ENCODE results near the gene INPP4A. TPM values are rescaled to one million over a fixed set of nuclear protein-coding genes. Genes with fewer than 3 reads are reported as not detected.
A peak's percentile ranks its signal among the peaks of the same experiment; 100 is the strongest.

The INPP4A gene
- total RNA-seq, 2 experiments from 2014 or later: 33.1 to 34.8 TPM

DNA sequence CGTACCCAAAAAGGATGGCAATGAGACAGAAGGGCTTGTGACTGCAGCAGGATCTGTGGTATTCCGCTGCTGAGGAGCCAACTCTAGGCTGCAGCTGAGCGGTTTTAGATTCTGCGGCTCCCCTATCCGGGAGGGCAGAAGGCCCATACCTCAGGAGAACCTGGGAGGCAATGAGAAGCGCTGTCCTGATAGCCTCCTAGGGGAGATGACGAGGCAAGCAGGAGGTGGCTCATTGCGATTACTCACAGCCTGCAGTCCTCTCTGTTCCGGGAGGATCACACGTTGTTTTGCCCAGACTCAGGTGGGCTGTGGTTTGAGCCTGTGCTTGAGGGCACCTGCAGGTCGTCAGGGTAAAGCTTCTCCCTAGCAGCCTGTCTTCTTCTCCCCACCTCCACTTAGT is 98.6 kb downstream of the INPP4A start:
- no peaks in the 10 kb centered on the region for H3K9me3 Mint-ChIP-seq
- H3K4me1 Mint-ChIP-seq (ENCODE audit: low read depth): peaks cover 29% of the 10 kb centered on the region
- H3K27ac Mint-ChIP-seq: no peak overlapping the region
- CTCF ChIA-PET: interaction anchor here (1.0 kb wide), 1 partner anchor 25 kb away, joined by 3 read pairs; no protein-coding TSS in a partner anchor
- intact Hi-C loops (cut with micrococcal nuclease): no loop called here
- no peak overlapping the region for H3K4me3 Mint-ChIP-seq
- no peaks in the 10 kb centered on the region for H3K27me3 Mint-ChIP-seq (ENCODE audit: low read depth)
- DNase-seq: no peak
- peaks cover 28% of the 10 kb centered on the region for H3K36me3 Mint-ChIP-seq (ENCODE audit: low read depth)

GRCh38 chr2:98543842-98544241 is 99.2 kb downstream of the INPP4A start:
- Mint-ChIP-seq H3K4me1 (ENCODE audit: low read depth) (peaks cover 34% of the 10 kb centered on the region), H3K9me3 (no peaks in the 10 kb centered on the region), H3K27me3 (ENCODE audit: low read depth) (no peaks in the 10 kb centered on the region), H3K4me3 (no peak overlapping the region), H3K36me3 (ENCODE audit: low read depth) (peaks cover 26% of the 10 kb centered on the region), H3K27ac (no peak overlapping the region)
- intact Hi-C loops (cut with micrococcal nuclease): no loop called here
- CTCF ChIA-PET: interaction anchor here (1.0 kb wide), 1 partner anchor 25 kb away, joined by 3 read pairs; no protein-coding TSS in a partner anchor
- no peak for DNase-seq

DNA sequence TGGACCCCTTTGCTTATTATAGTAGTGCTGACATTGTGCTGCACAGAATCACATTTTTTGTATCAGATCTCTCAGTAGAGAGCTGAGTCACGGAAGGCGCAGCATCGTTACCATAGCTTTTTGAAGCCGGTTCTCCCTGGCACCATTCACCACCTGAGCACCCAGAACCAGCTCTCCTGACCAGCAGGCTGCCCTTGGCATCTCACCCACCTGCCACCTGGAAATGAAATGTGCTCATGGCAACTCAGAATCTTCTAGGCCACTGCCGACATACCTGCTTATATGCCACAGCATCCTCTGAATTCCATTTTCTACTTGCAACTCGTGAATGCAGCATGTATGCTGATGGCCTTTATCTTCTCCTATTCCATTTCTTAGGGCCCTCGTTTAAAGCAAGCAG is 100.9 kb downstream of the INPP4A start:
- Mint-ChIP-seq H3K4me1 (ENCODE audit: low read depth) (peaks cover 43% of the 10 kb centered on the region), H3K27ac (no peak overlapping the region), H3K27me3 (ENCODE audit: low read depth) (no peaks in the 10 kb centered on the region), H3K4me3 (no peak overlapping the region), H3K9me3 (no peaks in the 10 kb centered on the region), H3K36me3 (ENCODE audit: low read depth) (peaks cover 23% of the 10 kb centered on the region)
- CTCF ChIA-PET: no interaction called here
- intact Hi-C loops (cut with micrococcal nuclease): no loop called here
- DNase-seq: no peak

- intact Hi-C loops (cut with micrococcal nuclease): no loop called here
- H3K27me3 Mint-ChIP-seq (ENCODE audit: low read depth): no peaks in the 10 kb centered on the region
- H3K36me3 Mint-ChIP-seq (ENCODE audit: low read depth): peaks cover 23% of the 10 kb centered on the region
- CTCF ChIA-PET: interaction anchor here (0.9 kb wide), 1 partner anchor 28 kb away, joined by 3 read pairs; no protein-coding TSS in a partner anchor
- H3K4me1 Mint-ChIP-seq (ENCODE audit: low read depth): peaks cover 48% of the 10 kb centered on the region
- no peaks in the 10 kb centered on the region for H3K9me3 Mint-ChIP-seq
- no peak overlapping the region for H3K27ac Mint-ChIP-seq
- no peak overlapping the region for H3K4me3 Mint-ChIP-seq
- DNase-seq: no peak
Measured at GRCh38 chr2:98546186-98546585, 101.5 kb downstream of the INPP4A start.

DNA sequence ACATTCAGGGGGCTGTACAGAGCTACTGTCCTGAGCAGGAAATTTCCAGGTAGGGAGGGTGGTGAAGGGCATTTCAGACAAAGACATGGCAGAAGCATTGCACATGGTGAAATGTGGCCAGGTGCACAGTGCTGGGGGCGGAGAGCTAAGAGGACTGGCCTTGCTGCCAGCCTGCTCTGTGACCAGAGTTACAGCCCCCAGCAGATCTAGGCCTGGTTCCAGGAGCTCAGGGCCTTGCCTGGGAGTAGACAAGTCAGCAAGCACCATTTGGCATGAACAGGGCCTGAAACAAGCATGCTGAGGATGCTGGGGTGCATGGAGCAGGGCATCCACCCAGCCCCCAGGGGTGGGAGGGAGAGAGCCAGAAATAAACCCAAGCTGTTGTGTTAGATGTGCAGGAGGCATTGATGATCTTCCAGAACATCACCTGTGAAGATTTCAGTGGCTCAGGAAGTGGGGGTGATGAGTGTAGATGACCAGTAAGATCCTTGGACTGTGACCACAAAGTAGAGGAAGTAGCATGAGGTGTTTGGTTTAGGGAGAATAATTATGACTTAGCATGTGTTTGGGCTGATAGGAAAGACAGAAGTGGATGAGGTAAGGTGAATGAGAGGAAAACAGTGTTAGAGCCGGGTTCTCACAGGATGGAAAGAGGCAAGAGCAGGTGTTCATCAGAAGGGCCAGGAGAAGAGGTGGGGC is 102.6 kb downstream of the INPP4A start:
- H3K27ac Mint-ChIP-seq: peak overlapping the region; percentile 0
- CTCF ChIA-PET: interaction anchor here (0.6 to 1.1 kb wide), 4 partner anchors 12 to 72 kb away, joined by 3 read pairs; no protein-coding TSS in a partner anchor
- H3K27me3 Mint-ChIP-seq (ENCODE audit: low read depth): no peaks in the 10 kb centered on the region
- H3K4me3 Mint-ChIP-seq: no peak overlapping the region
- no peaks in the 10 kb centered on the region for H3K9me3 Mint-ChIP-seq
- intact Hi-C loops (cut with micrococcal nuclease): no loop called here
- peaks cover 20% of the 10 kb centered on the region for H3K36me3 Mint-ChIP-seq (ENCODE audit: low read depth)
- peaks cover 53% of the 10 kb centered on the region for H3K4me1 Mint-ChIP-seq (ENCODE audit: low read depth)
- no peak for DNase-seq

GRCh38 chr2:98548920-98549818 is 104.5 kb downstream of the INPP4A start:
- Mint-ChIP-seq H3K4me3 (no peak overlapping the region), H3K9me3 (no peaks in the 10 kb centered on the region), H3K36me3 (ENCODE audit: low read depth) (peaks cover 15% of the 10 kb centered on the region), H3K4me1 (ENCODE audit: low read depth) (peaks cover 52% of the 10 kb centered on the region), H3K27ac (peak overlapping the region; percentile 7), H3K27me3 (ENCODE audit: low read depth) (no peaks in the 10 kb centered on the region)
- intact Hi-C loops (cut with micrococcal nuclease): no loop called here
- CTCF ChIA-PET: no interaction called here
- DNase-seq: no peak

DNA sequence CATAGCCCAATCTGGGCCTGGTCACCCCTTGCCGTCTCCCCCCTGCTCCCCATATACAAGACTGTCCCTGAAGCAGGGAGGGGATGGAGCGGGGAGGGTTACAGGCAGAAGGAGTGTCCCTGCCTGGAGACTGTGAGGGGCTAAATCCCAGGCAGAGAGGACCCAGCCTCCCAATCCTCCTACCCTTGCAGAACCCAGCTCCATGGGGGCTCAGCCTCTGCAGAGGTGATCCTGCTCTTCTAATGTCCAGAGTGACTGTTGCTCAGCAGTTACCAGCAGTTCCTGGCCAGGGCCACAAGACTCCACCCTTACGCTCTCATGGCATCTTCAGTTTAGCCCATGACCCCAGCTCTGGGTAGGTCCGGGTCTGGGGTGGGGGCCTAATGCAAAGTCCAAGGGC is 105.5 kb downstream of the INPP4A start:
- H3K4me3 Mint-ChIP-seq: no peak overlapping the region
- H3K27me3 Mint-ChIP-seq (ENCODE audit: low read depth): no peaks in the 10 kb centered on the region
- no peak for DNase-seq
- CTCF ChIA-PET: no interaction called here
- H3K27ac Mint-ChIP-seq: no peak overlapping the region
- H3K4me1 Mint-ChIP-seq (ENCODE audit: low read depth): peaks cover 59% of the 10 kb centered on the region
- H3K36me3 Mint-ChIP-seq (ENCODE audit: low read depth): peaks cover 15% of the 10 kb centered on the region
- intact Hi-C loops (cut with micrococcal nuclease): loop anchor here (1.0 kb wide), 1 partner anchor 137 kb away; no protein-coding TSS in a partner anchor
- no peaks in the 10 kb centered on the region for H3K9me3 Mint-ChIP-seq

- Mint-ChIP-seq H3K4me3 (no peak overlapping the region), H3K36me3 (ENCODE audit: low read depth) (peaks cover 11% of the 10 kb centered on the region), H3K27ac (peak overlapping the region; percentile 42), H3K9me3 (no peaks in the 10 kb centered on the region), H3K4me1 (ENCODE audit: low read depth) (peaks cover 59% of the 10 kb centered on the region), H3K27me3 (ENCODE audit: low read depth) (no peaks in the 10 kb centered on the region)
- intact Hi-C loops (cut with micrococcal nuclease): no loop called here
- CTCF ChIA-PET: no interaction called here
- peak; percentile 74 for DNase-seq
Measured at GRCh38 chr2:98551316-98551715, 106.7 kb downstream of the INPP4A start.

GRCh38 chr2:98552499-98553179 is 108.0 kb downstream of the INPP4A start:
- no peak overlapping the region for H3K27ac Mint-ChIP-seq
- H3K36me3 Mint-ChIP-seq (ENCODE audit: low read depth): peaks cover 4% of the 10 kb centered on the region
- H3K9me3 Mint-ChIP-seq: no peaks in the 10 kb centered on the region
- no peak overlapping the region for H3K4me3 Mint-ChIP-seq
- H3K27me3 Mint-ChIP-seq (ENCODE audit: low read depth): no peaks in the 10 kb centered on the region
- H3K4me1 Mint-ChIP-seq (ENCODE audit: low read depth): peaks cover 51% of the 10 kb centered on the region
- DNase-seq: no peak
- intact Hi-C loops (cut with micrococcal nuclease): no loop called here
- CTCF ChIA-PET: interaction anchor here (0.5 to 1.2 kb wide), 4 partner anchors 16 to 284 kb away, joined by 3 to 4 read pairs (median 3); no protein-coding TSS in a partner anchor

GRCh38 chr2:98554116-98554861 is 109.6 kb downstream of the INPP4A start:
- intact Hi-C loops (cut with micrococcal nuclease): no loop called here
- no peaks in the 10 kb centered on the region for H3K27me3 Mint-ChIP-seq (ENCODE audit: low read depth)
- peaks cover 37% of the 10 kb centered on the region for H3K4me1 Mint-ChIP-seq (ENCODE audit: low read depth)
- peaks cover 8% of the 10 kb centered on the region for H3K36me3 Mint-ChIP-seq (ENCODE audit: low read depth)
- peak overlapping the region; percentile 14 for H3K27ac Mint-ChIP-seq
- no peak for DNase-seq
- no peak overlapping the region for H3K4me3 Mint-ChIP-seq
- H3K9me3 Mint-ChIP-seq: no peaks in the 10 kb centered on the region
- CTCF ChIA-PET: no interaction called here

DNA sequence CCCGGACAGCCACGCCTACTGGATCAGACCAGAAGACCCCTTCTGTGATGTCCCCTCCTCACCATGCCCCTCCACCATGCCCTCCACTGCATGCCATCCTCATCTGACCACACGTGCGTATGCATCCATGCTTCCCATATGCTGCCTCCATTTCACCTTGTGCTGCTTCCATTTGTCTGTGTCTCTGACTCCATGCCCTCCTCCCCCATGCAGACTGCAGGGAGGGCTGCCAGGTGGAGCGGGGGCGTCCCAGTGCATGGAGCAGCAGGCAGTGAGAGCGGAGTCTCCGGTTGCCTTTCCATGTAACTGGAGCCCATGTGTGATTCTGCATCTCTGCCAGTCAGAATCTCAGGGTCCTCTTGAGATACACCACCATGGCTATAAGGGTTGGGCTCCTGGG is 111.0 kb downstream of the INPP4A start:
- peaks cover 10% of the 10 kb centered on the region for H3K36me3 Mint-ChIP-seq (ENCODE audit: low read depth)
- H3K4me3 Mint-ChIP-seq: no peak overlapping the region
- H3K4me1 Mint-ChIP-seq (ENCODE audit: low read depth): peaks cover 31% of the 10 kb centered on the region

More for the DNA sequence above, 111.0 kb downstream of the INPP4A start:
- intact Hi-C loops (cut with micrococcal nuclease): no loop called here
- H3K27me3 Mint-ChIP-seq (ENCODE audit: low read depth): no peaks in the 10 kb centered on the region
- no peak for DNase-seq
- H3K9me3 Mint-ChIP-seq: no peaks in the 10 kb centered on the region
- CTCF ChIA-PET: interaction anchor here (3.0 kb wide), 1 partner anchor 13 kb away, joined by 13 read pairs; no protein-coding TSS in a partner anchor
- H3K27ac Mint-ChIP-seq: peak overlapping the region; percentile 68
